Naive thymus-derived CD8-positive, alpha-beta T cell (primary cell): ENCODE data around the gene PLEKHG3. TPM values are rescaled to one million over a fixed set of nuclear protein-coding genes. Genes with fewer than 3 reads are reported as not detected.

Experiments
- ATAC-seq, 2 donors: fragments of 150-1000 bp; cut with Tn5 transposase in 1 of 2; sonication (Bioruptor Pico), chemical (Tn5 transposase) in 1 of 2; 1 replicate in 1 of 2; 2 replicates in 1 of 2; pipeline ENCODE4 v1.10.0; 2021; ENCODE audit warnings: mild to moderate bottlenecking in 2 of 2, moderate library complexity in 2 of 2
- POLR2A ChIA-PET: fragments of 350-600 bp; sonication (Branson Sonifier 250); formaldehyde crosslinking; loops from one replicate; lab custom pipeline; 2021; ENCODE audit warnings: antibody characterized with exemption; lab: Charles Lee
- DNase-seq, 10 donors: peaks; one replicate each; pipeline versions ENCODE4 v3.0.0 to v3.0.0-alpha.2; 2020 to 2022
- H3K27ac Mint-ChIP-seq, 10 donors: one replicate each; pipeline ENCODE4 v1.8.0; 2020 to 2022; ENCODE audit warnings: mild to moderate bottlenecking in 10 of 10, mixed read lengths in 10 of 10, moderate library complexity in 4 of 10, inconsistent platforms in 1 of 10
- H3K27me3 Mint-ChIP-seq, 5 donors: one replicate each; pipeline ENCODE4 v1.8.0; 2021 to 2022; ENCODE audit warnings: mixed read lengths in 5 of 5
- H3K36me3 Mint-ChIP-seq, 3 donors: one replicate each; pipeline ENCODE4 v1.8.0; 2020 to 2022; ENCODE audit warnings: mixed read lengths in 3 of 3, mild to moderate bottlenecking in 2 of 3, inconsistent platforms in 1 of 3
- H3K4me1 Mint-ChIP-seq, 4 donors: one replicate each; pipeline ENCODE4 v1.8.0; 2021 to 2022; ENCODE audit warnings: mixed read lengths in 4 of 4
- H3K4me3 Mint-ChIP-seq, 10 donors: one replicate each; pipeline ENCODE4 v1.8.0; 2020 to 2022; ENCODE audit warnings: mild to moderate bottlenecking in 10 of 10, mixed read lengths in 10 of 10, moderate library complexity in 6 of 10, inconsistent platforms in 1 of 10
- H3K9me3 Mint-ChIP-seq, 9 donors: one replicate each; pipeline ENCODE4 v1.8.0; 2020 to 2022; ENCODE audit warnings: mixed read lengths in 9 of 9, mild to moderate bottlenecking in 3 of 9, inconsistent platforms in 1 of 9, moderate library complexity in 1 of 9
- polyA plus RNA-seq, 3 donors: library from polyadenylated mRNA; unstranded; fragments of 300-500 nt; fragmentation: Illumina TruSeq; gene quantifications; one replicate each; pipeline ENCODE4 v1.2.3, GENCODE V29; 2021
- total RNA-seq, 8 experiments: library from RNA in 2 of 8; stranded (reverse) in 2 of 8; gene quantifications; one replicate each; pipeline ENCODE4 v1.2.3 and lab custom pipeline; 2021 to 2026

The PLEKHG3 gene
- total and polyA plus RNA-seq, 5 experiments from 2014 or later: 0.55 to 12.2 (median 1.4) TPM

DNA sequence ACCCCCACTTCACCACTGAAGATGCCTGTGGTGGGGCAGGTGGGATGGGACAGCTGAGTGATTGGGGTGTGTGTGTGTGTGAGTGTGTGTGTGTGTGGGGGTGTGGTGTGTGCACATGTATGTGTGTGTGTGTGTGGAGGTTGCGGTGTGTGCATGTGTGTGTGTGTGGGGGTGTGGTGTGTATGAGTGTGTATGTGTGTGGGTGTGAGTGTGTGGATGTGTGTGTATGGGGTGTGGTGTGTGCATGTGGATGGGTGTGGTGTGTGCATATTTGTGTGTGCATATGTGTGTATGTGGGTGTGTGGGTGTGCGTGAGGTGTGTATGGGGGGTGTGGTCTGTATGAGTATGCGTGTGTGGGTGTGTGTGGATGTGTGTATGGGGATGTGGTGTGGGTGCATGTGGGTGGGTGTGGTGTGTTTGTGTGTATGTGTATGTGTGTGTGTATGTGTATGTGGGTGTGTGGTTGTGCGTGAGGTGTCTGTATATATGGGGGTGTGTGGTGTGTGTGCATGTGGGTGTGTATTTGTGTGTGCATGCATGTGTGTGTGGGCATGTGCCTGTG, 61.6 kb downstream of the PLEKHG3 start:
- no peaks in the 10 kb centered on the region for H3K9me3 Mint-ChIP-seq
- DNase-seq (no peak), ATAC-seq (no peak)
- peaks cover 0 to 29% (median 11%) of the 10 kb centered on the region in 4 donors for H3K4me1 Mint-ChIP-seq
- H3K36me3 Mint-ChIP-seq: no peaks in the 10 kb centered on the region
- no peak overlapping the region for H3K4me3 Mint-ChIP-seq
- POLR2A ChIA-PET: interaction anchor here (0.6 kb wide), 2 partner anchors 10 to 41 kb away, joined by 3 read pairs; no protein-coding TSS in a partner anchor
- no peak overlapping the region for H3K27ac Mint-ChIP-seq
- H3K27me3 Mint-ChIP-seq: peaks cover 0 to 14% (median 5%) of the 10 kb centered on the region in 5 donors

DNA sequence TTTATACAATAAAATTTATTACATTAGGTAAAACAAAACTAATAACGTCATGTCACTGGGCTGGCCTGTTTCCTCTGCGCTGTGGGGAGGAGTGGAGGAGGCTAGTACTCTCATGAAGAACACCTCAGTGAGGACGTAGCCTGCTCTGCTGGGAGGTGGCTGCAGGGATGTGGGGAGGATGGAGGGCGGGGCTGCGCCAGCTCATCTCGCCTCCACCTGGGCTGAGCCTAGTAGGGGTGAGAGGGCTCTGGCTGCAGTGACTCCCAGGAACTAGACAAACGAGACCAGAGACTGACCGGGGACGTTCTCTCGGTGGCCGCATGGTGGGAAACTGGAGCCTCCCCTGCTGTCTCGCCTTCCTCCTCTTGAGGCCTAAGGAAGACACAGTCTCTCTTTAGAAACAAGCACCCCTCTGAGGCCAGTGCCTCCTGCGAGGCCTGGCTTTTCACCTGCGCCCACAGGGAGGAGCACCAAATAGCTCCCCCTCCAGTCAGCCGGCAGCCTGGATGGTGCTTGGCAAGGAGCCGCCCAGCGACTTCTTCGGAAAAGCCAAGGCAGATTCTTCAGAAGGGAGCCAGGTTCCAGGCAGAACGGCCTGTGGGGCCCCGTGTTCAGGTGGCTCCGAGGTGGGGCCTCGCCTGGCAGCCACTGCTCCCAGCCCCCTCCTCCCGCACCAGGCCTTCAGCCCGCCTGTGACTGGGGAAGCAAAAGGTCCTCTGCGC, 62.4 kb downstream of the PLEKHG3 start:
- no peak for DNase-seq

DNA sequence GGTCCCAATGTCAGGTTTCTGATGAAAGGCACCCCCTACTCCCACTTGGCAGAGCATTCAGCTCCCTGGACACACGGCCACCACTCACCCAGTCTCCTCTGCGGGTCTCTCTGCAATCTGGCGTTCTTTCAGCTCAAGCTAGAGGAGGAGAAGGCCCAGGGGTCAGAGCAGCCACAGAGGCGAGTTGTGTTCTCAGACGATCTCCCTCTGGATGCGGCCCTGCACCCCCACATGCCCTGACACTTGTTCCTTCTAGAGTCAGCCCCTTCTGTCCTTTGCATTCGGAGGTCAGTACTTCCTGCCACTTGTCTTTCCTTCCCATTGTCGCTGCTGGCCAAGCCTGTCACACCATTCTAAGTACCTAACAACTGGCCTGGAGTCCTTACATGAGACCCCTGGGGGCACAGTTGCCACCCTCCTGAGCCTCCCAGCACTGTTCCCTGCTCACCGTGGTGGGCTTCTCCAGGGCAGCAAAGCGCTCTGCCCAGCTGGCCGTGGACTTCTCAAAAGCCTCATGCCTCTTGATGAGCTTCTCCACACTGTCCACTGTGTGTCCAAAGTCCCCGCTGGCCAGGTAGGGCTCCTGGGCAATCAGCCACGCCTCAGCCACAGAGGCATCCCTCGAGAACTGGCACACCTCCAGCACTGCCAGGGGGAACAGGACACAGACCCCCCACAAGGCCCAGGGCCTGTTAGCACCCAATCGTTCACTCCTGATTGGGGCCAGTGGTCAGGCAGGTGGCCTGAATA, 63.2 kb downstream of the PLEKHG3 start:
- ATAC-seq: no peak
- Mint-ChIP-seq H3K36me3 (no peaks in the 10 kb centered on the region), H3K9me3 (no peaks in the 10 kb centered on the region), H3K4me3 (no peak overlapping the region), H3K4me1 (peaks cover 2 to 21% (median 15%) of the 10 kb centered on the region in 4 donors), H3K27me3 (no peaks in the 10 kb centered on the region), H3K27ac (no peak overlapping the region)
- POLR2A ChIA-PET: no interaction called here
- DNase-seq: no peak

More for the DNA sequence above, 62.4 kb downstream of the PLEKHG3 start:
- no peaks in the 10 kb centered on the region for H3K36me3 Mint-ChIP-seq
- peaks cover 2 to 28% (median 17%) of the 10 kb centered on the region in 4 donors for H3K4me1 Mint-ChIP-seq
- no peak overlapping the region for H3K27ac Mint-ChIP-seq
- peaks cover 0 to 7% (median 0%) of the 10 kb centered on the region in 5 donors for H3K27me3 Mint-ChIP-seq
- H3K4me3 Mint-ChIP-seq: no peak overlapping the region
- no peaks in the 10 kb centered on the region for H3K9me3 Mint-ChIP-seq
- no peak for ATAC-seq
- POLR2A ChIA-PET: no interaction called here

DNA sequence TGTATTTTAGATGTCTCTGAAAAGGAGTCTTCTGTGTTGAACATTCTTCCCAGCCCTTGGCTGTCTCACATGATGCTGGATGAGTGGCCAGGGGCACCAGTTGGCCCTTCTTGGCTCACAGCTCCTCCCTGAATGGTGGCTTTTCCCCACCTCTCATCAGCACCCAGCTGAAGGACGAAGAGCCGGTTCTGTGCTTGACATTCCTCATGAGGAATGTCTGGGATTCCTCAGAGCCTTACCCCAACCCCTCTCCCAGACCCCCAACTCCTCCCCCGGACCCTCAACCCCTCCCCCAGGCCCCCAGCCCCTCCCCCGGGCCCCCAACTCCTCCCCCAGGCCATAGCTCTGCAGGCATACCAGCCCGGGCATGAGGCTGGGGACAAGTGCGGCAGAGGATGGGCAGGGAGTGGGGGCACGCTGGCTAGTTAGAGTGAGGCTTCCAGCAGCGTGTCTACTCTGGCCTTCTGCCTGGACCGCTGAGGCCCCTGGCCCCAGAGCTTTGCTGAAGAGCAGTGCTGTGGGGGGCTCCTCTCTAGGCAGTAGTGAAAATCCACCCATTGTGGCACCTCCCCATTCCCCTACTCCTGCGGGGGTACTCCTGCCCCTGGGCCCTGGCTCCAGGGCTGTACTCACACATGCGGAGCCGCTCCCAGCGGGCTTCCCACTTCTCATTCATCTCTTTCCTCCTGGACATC, 64.3 kb downstream of the PLEKHG3 start:
- H3K27me3 Mint-ChIP-seq: peaks cover 0 to 3% (median 0%) of the 10 kb centered on the region in 5 donors
- H3K27ac Mint-ChIP-seq: no peak overlapping the region
- POLR2A ChIA-PET: no interaction called here
- no peak for ATAC-seq
- no peaks in the 10 kb centered on the region for H3K9me3 Mint-ChIP-seq
- H3K36me3 Mint-ChIP-seq: no peaks in the 10 kb centered on the region
- H3K4me1 Mint-ChIP-seq: peaks cover 2 to 19% (median 13%) of the 10 kb centered on the region in 4 donors
- no peak for DNase-seq
- H3K4me3 Mint-ChIP-seq: no peak overlapping the region

DNA sequence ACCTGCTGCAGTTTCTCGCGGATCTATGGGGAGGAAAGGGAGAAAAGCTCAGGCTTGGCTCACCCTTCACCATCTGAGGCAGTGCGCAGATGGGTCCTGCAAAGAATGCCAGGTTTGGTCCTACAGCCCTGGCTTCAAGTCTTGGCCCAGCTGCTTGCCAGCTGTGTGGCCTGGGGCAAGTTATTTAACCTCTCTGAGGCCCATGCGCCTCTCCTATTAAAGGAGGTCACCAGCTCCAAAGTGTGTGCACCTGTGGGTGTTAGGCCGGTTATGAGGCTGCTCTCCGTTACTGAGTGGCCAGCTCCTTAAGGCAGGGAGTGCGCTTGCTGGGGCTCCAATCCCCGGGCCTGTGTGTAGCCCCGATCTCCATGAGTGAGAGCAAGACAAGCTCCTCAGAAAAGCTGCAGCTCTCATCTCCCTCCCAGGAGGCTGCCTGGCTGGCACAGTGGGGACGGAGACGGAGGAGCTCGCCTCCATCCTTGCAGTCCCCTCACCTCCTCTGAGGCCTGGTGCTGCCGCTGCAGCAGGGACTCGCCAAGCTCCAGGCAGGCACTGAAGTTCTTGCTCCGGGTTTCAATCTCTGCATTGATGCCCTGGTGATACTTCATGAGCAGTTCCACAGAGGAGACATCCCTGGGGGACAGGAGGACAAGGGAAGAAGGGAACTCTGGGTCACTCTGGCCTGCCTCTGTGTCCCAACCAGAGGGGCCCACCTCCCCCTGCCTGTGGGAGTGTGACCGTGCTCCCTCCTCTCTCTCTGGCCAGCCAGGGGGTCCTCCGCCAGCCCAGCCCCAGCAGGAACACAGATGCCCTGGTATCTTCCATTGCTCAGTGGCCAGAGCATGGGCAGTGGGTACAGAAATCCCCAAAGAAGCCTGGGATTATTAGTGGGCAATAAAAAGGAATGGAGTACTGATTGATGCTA, 65.1 kb downstream of the PLEKHG3 start:
- POLR2A ChIA-PET: no interaction called here
- Mint-ChIP-seq H3K36me3 (no peaks in the 10 kb centered on the region), H3K27ac (no peak overlapping the region), H3K4me1 (peaks cover 2 to 14% (median 9%) of the 10 kb centered on the region in 4 donors), H3K9me3 (no peaks in the 10 kb centered on the region), H3K4me3 (no peak overlapping the region), H3K27me3 (peaks cover 0 to 3% (median 0%) of the 10 kb centered on the region in 5 donors)
- ATAC-seq (no peak), DNase-seq (no peak)

DNA sequence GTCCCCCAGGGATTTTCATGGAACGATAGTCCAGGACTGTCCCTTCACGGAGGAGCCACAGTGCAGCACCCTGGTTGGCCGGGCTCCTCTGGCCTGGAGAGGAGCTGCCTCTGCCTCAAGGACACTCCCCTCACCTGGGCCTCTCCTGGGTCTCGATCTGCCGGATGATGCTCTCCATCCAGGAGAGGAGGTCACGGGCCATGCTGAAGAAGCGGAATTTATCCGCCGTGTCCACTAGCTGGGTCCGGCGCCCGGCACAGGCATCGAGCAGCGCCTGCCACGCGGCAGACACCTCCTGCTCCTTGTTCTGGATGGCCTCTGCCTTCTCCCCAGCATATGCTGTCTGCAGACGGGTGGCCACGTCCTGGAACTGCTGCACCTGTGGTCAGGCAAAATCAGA, 66.5 kb downstream of the PLEKHG3 start:
- Mint-ChIP-seq H3K27me3 (peaks cover 0 to 3% (median 0%) of the 10 kb centered on the region in 5 donors), H3K4me3 (no peak overlapping the region), H3K9me3 (no peaks in the 10 kb centered on the region), H3K27ac (no peak overlapping the region), H3K4me1 (peaks cover 2 to 8% (median 5%) of the 10 kb centered on the region in 4 donors), H3K36me3 (no peaks in the 10 kb centered on the region)
- no peak for DNase-seq
- no peak for ATAC-seq
- POLR2A ChIA-PET: no interaction called here

DNA sequence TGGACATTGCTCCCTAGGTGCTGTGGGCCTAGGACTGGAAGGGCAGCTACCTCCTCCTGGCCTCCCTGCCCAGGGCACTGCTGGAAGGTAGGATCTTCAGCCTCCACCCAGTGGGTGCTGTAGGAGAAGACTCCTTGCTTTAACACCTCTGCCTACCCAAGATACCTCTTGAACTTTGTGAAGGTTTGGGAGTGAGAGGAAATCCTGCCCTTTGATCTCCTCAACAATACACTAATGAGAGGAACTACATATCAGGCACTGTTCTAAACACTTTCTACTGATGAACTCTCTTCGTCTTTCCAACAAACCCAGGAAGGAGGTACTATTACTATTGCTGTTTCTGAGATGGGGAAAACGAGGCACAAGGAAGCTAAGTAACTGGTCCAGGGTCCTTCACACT, 66.9 kb downstream of the PLEKHG3 start:
- ATAC-seq: no peak
- Mint-ChIP-seq H3K27me3 (peaks cover 0 to 3% (median 0%) of the 10 kb centered on the region in 5 donors), H3K27ac (no peak overlapping the region), H3K4me3 (no peak overlapping the region), H3K9me3 (no peaks in the 10 kb centered on the region), H3K36me3 (no peaks in the 10 kb centered on the region), H3K4me1 (peaks cover 2 to 8% (median 5%) of the 10 kb centered on the region in 4 donors)
- DNase-seq: no peak
- POLR2A ChIA-PET: no interaction called here

DNA sequence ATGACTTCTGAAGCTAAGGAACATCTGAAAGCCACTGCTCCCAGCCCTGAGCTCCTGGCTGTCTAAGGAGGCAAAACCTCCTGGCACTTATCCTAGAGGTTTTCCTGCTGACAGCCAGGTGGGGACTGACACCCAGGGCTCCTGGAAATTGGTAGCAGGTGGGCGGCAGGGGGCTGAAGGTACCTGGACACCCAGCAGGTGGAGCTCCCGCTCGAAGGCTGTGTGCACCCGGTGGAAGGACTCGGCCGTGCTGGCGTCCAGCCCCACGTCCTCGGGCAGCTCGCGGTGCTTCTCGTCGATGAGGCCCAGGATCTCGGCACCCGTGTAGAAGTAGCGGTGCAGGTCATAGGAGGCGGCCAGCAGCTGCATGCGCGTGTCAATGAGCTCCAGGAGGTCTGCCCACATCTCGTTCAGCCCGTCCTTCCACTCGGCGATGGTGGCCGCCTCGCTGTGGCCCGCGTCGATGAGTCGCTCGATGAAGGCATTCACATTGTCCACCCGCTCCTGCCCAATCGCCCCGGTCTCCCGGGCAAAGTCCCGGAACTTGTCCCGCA, 68.2 kb downstream of the PLEKHG3 start:
- POLR2A ChIA-PET: no interaction called here
- Mint-ChIP-seq H3K4me1 (peaks cover 3 to 8% (median 6%) of the 10 kb centered on the region in 4 donors), H3K27me3 (peaks cover 0 to 3% (median 0%) of the 10 kb centered on the region in 5 donors), H3K27ac (no peak overlapping the region), H3K36me3 (no peaks in the 10 kb centered on the region), H3K9me3 (no peaks in the 10 kb centered on the region), H3K4me3 (no peak overlapping the region)
- no peak for ATAC-seq
- no peak for DNase-seq

DNA sequence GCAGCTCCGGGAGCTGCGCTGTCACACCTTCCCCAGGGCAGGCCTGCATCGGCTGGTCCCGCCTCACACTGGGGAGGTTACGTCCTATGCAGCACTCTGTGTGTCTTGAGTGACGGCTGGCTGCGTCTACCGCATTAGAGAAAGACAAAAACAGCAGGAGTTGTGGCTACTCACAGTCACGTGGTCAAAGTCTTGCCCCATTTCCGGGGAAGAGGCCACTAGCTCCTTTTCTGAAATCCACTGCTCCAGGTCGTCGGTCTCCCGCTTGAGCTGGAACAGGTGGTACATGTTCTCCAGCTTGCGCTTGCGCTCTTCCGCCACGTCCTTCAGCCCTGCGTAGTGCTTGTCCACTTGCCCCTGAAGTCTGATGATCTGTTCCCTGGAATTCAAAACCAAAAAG, 68.8 kb downstream of the PLEKHG3 start:
- DNase-seq: no peak
- Mint-ChIP-seq H3K27me3 (peaks cover 0 to 3% (median 0%) of the 10 kb centered on the region in 5 donors), H3K9me3 (no peaks in the 10 kb centered on the region), H3K27ac (no peak overlapping the region), H3K4me1 (peaks cover 3 to 8% (median 6%) of the 10 kb centered on the region in 4 donors), H3K36me3 (no peaks in the 10 kb centered on the region), H3K4me3 (no peak overlapping the region)
- no peak for ATAC-seq
- POLR2A ChIA-PET: no interaction called here

DNA sequence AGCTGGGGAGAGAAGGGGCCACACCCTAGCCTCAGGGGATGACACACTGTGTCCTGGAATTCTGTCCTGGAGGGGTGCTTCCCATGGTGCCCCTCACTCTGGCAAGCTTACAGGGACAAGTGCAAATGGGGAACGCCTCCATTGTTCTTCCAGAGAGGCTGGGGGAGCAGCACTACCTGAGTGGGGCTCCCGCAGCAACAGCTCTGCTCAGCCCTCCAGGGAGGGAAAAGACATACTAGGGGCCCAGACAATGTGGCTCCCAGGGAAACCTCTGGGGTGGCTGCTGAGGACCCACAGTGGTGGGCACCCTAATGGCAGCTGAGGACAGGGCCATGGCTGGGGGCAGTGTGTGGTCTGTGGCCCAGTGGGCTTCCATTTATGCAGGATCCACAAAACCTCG, 69.4 kb downstream of the PLEKHG3 start:
- H3K9me3 Mint-ChIP-seq: no peaks in the 10 kb centered on the region
- peaks cover 0 to 3% (median 0%) of the 10 kb centered on the region in 5 donors for H3K27me3 Mint-ChIP-seq
- ATAC-seq (no peak), DNase-seq (no peak)
- H3K27ac Mint-ChIP-seq: no peak overlapping the region
- H3K4me1 Mint-ChIP-seq: peaks cover 3 to 8% (median 6%) of the 10 kb centered on the region in 4 donors
- H3K4me3 Mint-ChIP-seq: no peak overlapping the region
- POLR2A ChIA-PET: no interaction called here
- no peaks in the 10 kb centered on the region for H3K36me3 Mint-ChIP-seq

DNA sequence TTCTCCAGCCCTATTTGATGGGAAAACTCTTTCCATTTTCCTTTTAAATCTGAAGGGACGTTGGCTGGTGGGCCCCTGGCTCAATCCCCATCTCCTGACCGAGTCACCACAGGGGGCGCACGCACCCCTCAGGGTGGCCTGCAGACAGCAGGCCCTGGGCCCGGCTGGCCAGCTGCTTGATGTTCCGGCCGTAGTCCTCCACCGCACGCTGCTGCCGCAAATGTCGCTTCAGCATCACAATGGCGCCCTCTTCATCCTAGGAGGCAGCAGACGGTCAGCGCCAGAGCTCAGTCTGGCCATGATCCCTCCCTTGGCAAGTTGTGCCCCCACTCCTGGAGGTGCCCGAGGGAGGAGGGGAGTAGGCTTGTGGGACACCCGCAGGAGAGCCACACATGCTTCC, 70.0 kb downstream of the PLEKHG3 start:
- Mint-ChIP-seq H3K36me3 (no peaks in the 10 kb centered on the region), H3K4me1 (peaks cover 3 to 8% (median 6%) of the 10 kb centered on the region in 4 donors), H3K27ac (no peak overlapping the region), H3K27me3 (peaks cover 0 to 3% (median 0%) of the 10 kb centered on the region in 5 donors), H3K9me3 (no peaks in the 10 kb centered on the region), H3K4me3 (no peak overlapping the region)
- POLR2A ChIA-PET: no interaction called here
- no peak for ATAC-seq
- no peak for DNase-seq
